Activated CD4-positive, alpha-beta memory T cell treated with anti-CD3 and anti-CD28 coated beads, Interleukin-2, amount 10 ng/mL, durations not matched to agents 7 days and 5 days (primary cell): ENCODE results near the gene NME5. TPM values are rescaled to one million over a fixed set of nuclear protein-coding genes. Genes with fewer than 3 reads are reported as not detected.

ENCODE experiments used
- CTCF ChIA-PET: fragments of 350-600 bp; sonication (Branson Sonifier 250); formaldehyde crosslinking; loops from one replicate; lab custom pipeline; 2021; ENCODE audit warnings: antibody characterized with exemption, inconsistent platforms; lab: Charles Lee
- POLR2A ChIA-PET: fragments of 350-600 bp; sonication (Branson Sonifier 250); formaldehyde crosslinking; loops from one replicate; lab custom pipeline; 2021; ENCODE audit warnings: antibody characterized with exemption; lab: Charles Lee
- DNase-seq: peaks from one replicate; pipeline ENCODE4 v3.0.0-alpha.2; 2020
- H3K27ac Mint-ChIP-seq: one replicate; pipeline ENCODE4 v1.8.0; 2021; ENCODE audit warnings: mild to moderate bottlenecking, mixed read lengths
- H3K27me3 Mint-ChIP-seq: one replicate; pipeline ENCODE4 v1.8.0; 2021; ENCODE audit warnings: mixed read lengths
- H3K36me3 Mint-ChIP-seq: one replicate; pipeline ENCODE4 v1.8.0; 2021; ENCODE audit warnings: low read depth, mixed read lengths
- H3K4me1 Mint-ChIP-seq: one replicate; pipeline ENCODE4 v1.8.0; 2021; ENCODE audit warnings: mixed read lengths
- H3K4me3 Mint-ChIP-seq: one replicate; pipeline ENCODE4 v1.8.0; 2021; ENCODE audit warnings: mild to moderate bottlenecking, mixed read lengths
- H3K9me3 Mint-ChIP-seq: one replicate; pipeline ENCODE4 v1.8.0; 2021; ENCODE audit warnings: mixed read lengths
- total RNA-seq, 2 experiments: library from RNA; stranded (reverse); gene quantifications; one replicate each; pipeline ENCODE4 v1.2.3, GENCODE V29; 2021

NME5 gene
- total RNA-seq, 2 experiments from 2014 or later: not detected

DNA sequence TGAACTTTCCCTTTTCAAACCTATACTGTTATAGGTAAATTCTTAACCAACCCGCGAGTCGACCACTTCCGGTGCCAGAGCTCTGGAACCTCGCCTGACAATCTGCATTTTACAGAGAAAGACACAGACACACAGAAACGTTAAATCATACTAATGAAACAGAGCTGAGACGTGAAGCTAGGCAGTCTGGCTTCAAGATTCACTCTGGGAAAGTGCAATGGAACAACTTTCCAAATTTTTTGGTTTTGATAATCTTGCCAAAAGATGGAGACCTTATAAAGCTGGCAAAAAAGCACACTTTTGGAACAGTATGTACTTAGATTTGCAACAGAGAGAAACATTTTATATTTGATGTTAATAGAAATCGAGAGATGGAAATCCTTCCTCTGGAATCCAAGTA lies 71.3 kb downstream of the NME5 start:
- no peaks in the 10 kb centered on the region for H3K27me3 Mint-ChIP-seq
- H3K27ac Mint-ChIP-seq: no peak overlapping the region
- no peak overlapping the region for H3K4me3 Mint-ChIP-seq
- CTCF ChIA-PET: interaction anchor here (0.7 to 9.0 kb wide), 16 partner anchors 10 to 780 kb away, joined by 3 to 133 read pairs (median 8); partner anchors contain the start of gene FAM13B
- H3K9me3 Mint-ChIP-seq: no peaks in the 10 kb centered on the region
- no peaks in the 10 kb centered on the region for H3K36me3 Mint-ChIP-seq
- POLR2A ChIA-PET: no interaction called here
- H3K4me1 Mint-ChIP-seq: peaks cover 28% of the 10 kb centered on the region
- DNase-seq: no peak

Other genes with a start within 250 kb of the NME5 start
- under 1 TPM in 1 of 2 experiments, not detected in 1; 0.30 TPM for gene PKD2L2, start 250.0 kb downstream of the NME5 start, total RNA-seq
- 10 to 100 TPM; 24.9 to 25.3 TPM for gene FAM13B, start 106.3 kb downstream of the NME5 start, total RNA-seq
- not detected for gene WNT8A, start 55.4 kb downstream of the NME5 start, total RNA-seq
- 10 to 100 TPM; 62.9 to 72.7 TPM for gene BRD8, start 39.2 kb upstream of the NME5 start, total RNA-seq
- 10 to 100 TPM; 50.7 to 55.7 TPM for gene KIF20A, start 39.7 kb upstream of the NME5 start, total RNA-seq
- 10 to 100 TPM; 32.3 to 33.3 TPM for gene CDC23, start 73.9 kb upstream of the NME5 start, total RNA-seq
- not detected for gene GFRA3, start 135.2 kb upstream of the NME5 start, total RNA-seq
- gene CDC25C, start 192.4 kb upstream of the NME5 start, total RNA-seq: 10 to 100 TPM; 15.2 to 18.4 TPM
- gene FAM53C, start 198.8 kb upstream of the NME5 start, total RNA-seq: 10 to 100 TPM; 21.7 to 27.1 TPM
- 10 to 100 TPM; 51.9 to 57.9 TPM for gene KDM3B, start 213.3 kb upstream of the NME5 start, total RNA-seq